NCI-H1694 (cell line): ENCODE data around the gene LIF.
"Not testable (repeated sequence)": the region's sequence is repeated elsewhere in the genome, so short reads cannot be mapped to it uniquely, and the experiment has no call there.

Source experiments
- DNase-seq: peaks from one replicate; lab custom pipeline; 2025; lab: John Stamatoyannopoulos, UW

LIF gene

DNA sequence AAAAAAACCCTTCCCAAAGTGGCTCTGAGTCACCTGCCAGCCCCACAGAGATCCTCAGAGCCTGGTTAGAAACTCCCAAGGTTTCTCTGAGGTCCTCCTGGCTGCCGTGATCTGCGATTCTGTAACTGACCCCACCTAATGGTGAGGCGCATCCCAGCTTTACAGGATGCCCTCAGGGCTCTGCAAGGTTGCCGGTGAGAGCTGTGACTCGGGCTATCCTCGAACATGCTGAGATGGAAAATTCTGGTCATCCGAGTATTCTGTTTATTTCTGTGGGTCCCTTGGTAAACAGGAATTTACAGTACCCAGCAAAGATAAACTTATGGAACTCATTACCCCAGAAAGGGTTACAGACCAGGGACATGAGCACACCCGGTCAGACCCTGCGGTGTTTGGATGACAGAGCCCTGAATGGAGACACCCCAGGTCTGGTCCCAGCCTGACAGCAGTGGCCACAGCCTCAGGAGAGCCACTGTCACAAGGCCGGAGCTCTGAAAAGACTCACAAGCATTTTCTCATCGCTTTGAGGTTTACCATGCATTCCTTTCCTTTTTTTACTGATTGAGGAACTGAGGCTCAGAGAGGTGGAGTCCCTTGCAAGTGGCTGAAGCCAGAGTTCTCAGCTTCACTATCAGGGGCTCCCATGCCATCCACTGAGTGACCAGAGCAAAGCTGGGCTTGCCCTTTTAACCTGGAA lies 22.2 kb downstream of the LIF start:
- DNase-seq = no peak

DNA sequence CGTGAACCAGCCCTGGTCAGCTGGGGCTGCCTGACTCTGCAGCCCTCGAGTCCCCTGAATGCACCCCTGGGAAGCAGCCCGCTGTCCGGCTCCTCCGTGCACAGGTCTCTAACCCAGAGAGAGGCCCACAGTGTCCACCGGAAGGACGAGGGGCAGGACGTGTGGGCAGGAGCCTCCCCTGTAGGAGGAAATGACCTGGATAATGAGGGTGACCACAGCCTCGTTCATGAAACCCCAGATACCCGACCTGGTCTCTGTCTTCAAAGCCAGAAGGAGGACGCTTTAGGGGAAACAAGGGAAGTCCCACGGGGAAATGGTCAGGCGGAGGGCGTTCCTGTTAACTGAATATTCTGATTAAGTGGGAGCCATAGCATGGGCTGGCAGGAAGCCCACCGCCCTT lies 23.3 kb downstream of the LIF start:
- no peak for DNase-seq

DNA sequence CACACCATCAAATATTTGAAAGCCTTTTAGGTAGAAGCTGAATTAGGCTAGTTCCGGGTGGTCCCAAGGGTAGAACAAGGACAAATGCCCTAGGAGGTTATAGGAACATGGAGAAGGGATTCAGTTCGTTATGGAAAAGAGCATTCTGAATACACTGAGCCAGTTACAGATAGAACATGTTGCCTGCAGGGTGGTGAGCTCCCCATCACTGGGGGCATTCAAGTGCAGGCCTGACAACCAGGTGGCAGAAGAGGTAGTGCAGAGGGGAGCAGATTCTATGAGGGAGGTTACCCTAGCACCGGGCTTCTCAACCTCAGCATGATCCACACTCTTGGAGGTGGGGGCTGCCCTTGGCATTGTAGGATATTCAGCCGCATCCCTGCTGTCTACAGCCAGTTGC lies 24.2 kb downstream of the LIF start:
- no peak for DNase-seq

DNA sequence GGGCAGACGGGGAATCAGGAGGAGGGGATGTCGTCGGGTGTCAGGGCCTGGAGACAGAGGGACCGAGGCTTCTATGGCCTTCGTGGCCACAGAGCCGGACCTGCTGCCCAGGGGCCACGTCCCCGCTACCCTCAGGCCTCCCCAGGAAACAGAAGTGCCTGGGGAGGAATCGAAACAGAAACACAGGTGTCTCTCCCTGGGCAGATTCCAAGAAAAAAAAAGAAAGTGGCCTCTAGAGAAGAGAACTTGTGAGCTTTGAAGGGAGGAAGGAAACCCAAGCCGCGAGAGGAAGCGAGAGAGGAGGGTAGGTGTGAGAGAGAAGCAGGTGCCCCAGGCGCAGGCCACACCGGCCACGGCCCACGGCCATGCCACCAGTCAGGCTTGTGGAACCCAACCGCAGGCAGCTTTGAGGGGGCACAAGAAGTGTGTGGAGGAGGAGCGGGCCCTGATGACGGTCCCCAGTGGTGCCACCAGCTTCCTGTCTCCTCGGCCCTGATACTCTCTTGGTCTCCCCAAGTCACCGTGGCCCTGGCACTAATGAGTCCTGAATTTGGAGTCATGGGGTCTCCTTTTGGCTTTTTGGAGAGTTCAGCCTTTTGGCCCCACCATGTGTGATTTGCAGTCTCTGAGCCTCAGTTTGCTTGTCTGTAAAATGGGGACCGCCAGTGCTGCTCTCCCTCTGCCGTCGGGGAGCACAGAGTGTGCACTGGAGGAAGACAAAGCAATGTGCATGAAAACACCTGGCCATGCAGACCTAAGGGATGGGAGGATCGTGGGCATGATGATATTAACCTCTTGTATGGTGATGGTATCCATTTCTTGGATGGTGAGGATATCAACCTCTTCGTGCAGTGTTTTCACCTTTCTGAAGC lies 25.2 kb downstream of the LIF start:
- DNase-seq = no peak

DNA sequence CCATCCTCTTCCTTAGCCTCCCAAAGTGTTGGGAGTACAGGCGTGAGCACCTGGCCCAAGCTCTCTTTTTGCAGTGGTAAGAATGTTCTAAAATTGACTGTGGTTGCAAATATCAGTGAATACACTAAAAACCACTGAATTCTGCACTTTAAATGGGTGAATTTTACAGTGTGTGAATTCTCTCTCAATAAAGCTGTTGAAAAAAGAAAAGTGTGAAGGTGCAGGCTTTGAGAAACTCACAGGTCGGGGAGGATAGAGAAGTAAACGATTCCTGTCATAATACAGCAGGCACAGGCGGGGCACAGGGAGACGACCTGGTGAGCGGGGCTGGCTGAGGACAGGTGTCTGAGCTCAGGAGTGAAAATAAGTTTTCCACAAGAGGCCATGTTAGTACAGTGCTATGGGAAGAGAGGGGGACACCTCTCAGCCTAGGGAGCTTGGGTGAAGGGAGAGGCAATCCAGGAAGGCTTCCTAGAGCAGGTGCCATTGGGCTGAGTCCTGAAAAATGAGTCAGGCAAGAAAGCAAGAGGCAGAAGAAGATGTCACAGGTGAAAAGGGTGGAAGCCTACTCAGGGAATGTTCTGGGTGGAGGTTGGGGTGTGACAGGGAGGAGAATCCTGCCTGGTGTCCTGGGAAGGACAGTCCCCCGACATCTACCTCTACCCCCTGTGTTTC lies 26.1 kb downstream of the LIF start:
- no peak for DNase-seq

DNA sequence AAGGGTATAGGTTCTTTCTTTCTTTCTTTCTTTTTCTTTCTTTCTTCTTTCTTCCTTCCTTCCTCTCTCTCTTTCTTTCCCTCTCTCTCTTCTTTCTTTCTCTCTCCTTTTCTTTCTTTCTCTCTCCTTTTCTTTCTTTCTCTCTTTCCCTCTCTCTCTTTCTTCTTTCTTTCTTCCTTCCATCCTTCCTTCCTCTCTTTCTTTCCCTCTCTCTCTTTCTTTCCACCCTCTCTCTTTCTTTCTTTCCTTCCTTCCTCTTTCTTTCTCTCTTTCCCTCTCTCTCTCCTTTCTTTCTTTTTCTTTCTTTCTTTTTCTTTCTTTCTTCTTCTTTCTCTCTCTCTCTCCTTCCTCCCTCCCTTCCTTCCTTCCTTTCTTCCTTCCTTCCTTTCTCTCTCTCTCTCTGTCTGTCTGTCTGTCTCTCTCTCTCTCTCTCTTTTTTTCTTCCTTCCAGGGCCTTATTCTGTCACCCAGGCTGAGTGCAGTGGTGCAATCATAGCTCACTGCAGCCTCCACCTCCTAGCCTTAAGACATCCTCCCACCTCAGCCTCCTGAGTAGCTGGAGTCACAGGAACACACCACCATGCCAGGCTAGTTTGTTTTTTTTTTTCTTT lies 26.8 kb downstream of the LIF start:
- no peak for DNase-seq

DNA sequence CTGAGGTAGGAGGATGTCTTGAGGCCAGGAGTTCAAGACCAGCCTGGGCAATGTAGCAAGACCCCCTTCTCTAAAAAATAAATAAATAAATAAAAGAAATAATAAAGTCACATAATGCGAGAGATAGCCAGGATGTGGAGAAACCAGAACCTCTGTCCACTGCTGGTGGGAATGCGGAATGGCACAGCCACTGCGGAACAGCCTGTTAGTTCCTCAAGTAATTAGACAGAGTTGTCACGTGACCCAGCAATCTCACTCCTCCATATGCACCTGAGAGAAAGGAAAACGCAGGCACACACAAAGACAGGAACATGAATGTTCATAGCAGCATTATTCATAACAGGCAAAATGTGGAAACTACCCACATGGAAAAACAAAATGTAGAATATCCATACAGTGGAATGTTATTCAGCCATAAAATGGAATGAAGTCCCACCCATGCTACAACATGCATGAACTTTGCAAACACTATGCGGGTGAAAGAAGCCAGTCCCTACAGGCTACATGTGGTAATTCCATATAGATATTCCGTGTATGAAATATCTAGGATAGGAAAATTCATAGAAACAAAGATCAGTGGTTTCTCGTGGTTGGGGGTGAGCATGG lies 27.4 kb downstream of the LIF start:
- DNase-seq = no peak

DNA sequence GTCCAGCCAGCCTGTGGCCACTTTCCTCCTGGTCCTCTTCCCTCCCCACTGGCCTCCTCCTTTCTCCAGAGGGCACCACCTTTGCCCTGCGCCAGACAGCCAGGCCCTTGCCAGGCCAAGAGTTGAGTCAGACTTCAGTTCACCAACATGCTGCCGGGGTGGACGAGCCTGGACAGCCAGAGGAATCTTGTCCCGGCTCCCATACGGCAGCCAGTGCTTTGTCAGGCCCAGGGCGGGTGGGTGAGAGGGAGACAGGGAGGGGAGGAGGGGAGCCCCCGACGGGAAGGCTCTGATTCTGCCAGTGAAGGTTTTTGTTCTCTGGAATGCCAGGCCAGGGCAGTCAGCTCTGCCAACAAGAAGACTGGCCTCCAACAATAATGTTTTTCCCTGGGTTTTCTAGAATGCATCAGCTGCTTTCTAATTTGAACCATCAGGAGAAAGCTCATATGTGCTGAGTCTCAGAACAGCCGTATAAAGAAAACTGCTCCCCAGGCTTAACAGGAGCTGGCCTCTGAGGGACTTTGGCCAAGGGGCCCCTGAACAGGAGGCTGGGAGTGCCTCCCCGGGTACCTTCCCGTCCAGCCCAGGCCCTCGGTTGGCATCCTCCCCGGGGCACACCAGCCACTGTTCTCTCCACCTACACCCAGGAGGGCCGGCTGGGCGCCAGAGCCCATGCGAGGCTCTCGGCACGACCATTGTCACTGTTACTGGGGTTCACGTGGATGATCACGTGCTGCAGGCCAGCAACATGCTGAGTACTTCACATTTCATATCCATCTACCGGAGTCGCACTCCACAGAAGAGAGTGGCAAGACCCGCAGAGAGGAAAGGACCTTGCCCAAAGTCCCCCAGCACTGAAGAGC lies 28.6 kb downstream of the LIF start:
- DNase-seq = no peak

DNA sequence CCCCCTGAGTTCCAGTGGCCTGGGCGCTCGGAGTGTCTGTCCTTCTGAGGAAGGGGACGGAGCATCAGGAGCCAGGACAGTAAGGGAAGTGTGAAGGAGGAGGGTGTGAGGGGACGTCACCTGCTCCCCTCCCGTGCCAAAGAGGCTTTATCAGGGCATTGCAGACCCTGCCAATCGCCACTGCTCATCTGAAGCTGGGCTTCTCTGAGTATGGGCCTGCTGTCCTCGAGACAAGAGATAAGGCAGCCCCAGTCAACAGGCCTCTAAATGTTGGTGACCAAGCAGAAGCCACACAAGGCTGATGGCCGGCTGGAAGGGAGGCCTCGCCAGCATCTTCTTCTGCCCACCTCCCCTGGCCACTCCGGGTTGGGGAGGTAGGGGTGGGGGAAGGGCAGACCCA lies 29.8 kb downstream of the LIF start:
- DNase-seq = no peak

DNA sequence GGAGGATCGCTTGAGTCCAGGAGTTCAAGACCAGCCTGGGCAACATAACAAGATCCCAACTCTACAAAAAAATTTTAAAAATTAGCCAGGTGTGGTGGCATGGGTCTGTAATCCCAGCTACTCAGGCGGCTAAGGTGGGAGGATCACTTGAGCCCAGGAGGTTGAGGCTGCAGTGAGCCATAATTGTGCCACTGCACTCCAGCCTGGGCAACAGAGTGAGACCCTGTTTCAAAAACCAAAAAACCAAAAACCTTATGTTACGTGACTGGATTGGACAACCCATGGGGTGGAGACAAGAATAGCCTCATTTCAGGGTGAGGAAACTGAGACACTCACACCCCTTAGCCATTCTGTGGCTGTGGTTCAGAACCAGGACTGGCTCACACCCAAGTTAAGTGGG lies 30.3 kb downstream of the LIF start:
- not testable (repeated sequence) for DNase-seq

DNA sequence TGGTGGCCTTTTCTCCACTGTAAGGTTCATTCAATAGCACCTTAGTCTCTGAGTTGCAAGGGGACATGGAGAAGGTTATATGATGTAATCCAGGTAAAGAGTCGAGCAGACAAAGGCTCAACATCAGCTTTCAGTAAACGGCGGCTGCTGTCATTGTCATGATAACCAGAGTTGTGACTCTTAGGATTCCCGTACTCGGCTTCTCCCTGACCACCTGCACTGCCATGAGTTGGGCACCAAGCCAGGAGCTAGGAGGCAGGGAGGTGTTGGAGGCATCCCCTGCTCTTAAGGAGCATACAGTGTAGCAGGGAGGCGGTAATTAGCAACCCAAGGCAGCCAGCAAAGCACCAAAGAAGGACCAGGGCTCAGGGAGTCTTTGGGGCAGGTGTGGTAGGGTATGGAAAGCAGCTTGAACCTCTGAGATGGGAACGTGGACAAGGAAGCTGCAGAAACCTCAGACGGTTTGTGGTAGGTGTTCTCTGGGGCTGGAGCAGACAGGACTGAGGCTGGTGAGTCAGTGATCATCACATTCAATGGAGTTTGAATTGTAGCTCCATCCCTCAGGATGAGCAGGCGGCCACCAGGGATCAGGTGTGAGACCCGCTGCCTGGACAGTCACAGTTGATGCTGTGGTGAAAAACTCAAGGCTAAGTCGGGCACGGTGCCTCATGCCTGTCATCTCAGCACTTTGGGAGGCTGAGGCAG lies 31.7 kb downstream of the LIF start:
- no peak for DNase-seq

DNA sequence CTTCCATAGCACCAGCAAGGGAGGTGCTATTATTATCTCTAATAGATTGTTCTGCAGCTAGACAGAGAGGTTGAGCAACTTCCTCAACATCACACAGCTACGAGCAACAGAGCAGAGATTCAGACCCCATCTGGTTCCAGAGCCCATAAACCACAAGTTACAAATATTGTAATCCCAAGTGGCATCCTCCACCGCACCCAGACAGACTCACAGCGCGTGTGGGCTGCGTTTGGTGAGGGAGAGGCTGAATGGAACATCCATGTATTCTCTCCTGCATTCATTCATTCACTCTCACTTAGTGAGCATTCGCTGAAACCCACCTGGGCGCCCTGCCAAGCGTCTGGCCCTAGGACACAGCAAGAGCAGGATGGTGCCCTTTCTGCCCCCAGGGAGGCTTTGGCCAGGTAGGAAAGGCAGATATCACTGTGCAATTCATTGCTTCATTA lies 33.5 kb downstream of the LIF start:
- DNase-seq = no peak

DNA sequence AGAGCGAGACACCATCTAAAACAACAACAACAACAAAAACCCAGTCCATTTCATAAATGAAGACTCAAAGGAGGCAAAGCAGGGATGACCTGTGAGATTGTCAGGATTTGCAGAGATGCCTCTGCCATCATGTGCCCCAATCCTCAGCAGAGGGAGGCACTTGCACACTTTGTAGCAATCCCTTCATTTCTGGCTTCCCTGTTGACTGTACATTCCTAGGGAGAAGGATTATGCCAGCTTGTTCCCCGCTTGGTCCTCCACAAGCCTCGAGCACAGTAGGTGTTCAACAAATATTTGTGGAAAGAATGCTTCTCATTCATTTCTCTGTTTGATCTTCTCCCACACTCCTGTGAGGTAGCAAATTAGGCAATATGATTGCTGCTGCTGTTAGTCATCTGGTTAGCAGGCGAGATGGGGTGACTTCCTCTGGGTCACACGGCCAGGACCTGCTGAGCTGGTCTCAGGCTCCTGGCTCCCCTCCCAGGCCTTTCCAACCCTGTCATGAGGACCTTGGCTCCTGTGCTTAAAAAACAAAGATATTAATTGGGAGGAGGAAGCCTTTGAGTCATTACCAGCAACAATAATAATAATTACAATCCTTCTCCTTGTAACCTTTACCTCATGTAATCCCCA lies 34.1 kb downstream of the LIF start:
- DNase-seq = no peak

DNA sequence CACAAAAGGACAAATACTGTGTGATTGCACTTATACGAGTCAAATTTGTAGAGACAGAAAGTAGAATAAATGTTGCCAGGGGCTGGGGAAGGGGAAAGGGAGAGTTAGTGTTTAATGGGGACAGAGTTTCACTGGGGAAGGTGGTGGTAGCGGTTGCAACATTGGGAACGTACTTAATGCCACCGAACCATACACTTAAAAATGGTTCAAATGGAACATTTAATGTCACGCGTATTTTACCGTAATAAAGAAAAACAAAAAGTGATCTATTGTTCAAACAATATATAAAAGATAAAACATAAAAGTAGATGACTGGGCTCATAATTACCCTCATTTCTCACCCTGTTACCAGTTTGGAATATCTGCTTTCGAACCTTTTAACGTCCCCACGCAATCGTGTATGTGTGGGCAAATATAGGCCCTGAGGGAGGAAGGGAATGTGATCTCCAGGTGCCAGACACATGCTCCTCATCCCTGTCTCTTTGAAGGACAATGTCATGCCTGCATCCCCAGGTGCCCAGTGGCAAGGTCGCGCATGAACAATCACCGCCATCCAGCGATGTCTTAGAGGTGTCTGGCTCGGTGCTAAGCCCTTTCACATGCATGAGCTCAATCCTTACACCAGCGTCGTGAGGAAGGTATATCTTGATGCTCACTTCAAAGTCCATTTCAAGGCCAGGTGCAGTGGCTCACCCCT lies 35.3 kb downstream of the LIF start:
- no peak for DNase-seq

DNA sequence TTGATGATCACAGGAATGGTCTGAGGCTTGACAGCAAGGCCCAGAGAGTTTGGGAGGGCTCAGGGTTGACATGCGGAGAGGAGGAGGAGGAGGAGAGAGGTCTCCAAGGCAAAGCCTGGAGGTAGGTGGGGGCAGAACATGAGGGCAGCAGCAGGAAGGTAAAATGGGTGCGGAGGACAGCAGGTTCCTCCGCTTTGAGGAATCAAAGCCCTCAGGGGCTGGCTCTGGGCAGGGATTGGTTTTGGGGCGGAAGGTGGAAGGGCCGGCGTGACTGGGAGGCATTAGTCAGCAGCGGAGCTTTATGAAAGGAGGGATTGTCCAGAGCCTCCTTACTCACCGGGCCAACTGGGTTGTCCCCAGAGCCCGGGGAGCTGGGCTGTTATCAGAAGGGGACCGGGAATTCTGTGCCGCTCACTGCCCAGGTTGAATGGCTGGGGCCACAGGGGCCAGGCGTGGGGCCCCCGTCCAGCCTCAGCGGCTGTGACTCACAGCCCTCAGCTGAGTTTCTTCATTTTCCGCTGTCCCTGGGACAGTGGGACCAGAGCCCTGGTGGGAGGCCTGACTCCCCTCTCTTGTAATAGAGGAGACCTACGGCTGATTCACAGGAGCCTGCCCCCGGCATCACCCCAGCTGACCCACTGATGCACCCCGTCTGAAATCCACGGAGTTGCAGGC lies 36.2 kb downstream of the LIF start:
- DNase-seq = no peak

DNA sequence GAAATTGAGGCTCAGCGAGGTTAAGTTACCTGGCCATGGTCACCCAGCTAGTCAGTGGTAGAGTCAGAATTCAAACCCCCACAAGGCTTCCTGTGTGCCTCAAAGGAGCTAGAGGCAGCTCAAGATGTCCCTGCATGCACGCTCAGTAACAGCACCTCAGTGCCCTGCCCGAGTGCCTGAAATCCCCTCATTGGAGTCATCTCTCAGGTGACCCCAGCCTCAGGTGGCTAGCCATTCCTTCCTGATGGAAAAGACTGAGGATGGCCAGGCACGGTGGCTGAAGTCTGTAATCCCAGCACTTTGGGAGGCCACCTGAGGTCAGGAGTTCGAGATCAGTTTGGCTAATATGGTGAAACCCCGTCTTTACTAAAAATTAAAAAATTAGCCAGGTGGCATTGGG lies 36.9 kb downstream of the LIF start:
- DNase-seq = no peak

DNA sequence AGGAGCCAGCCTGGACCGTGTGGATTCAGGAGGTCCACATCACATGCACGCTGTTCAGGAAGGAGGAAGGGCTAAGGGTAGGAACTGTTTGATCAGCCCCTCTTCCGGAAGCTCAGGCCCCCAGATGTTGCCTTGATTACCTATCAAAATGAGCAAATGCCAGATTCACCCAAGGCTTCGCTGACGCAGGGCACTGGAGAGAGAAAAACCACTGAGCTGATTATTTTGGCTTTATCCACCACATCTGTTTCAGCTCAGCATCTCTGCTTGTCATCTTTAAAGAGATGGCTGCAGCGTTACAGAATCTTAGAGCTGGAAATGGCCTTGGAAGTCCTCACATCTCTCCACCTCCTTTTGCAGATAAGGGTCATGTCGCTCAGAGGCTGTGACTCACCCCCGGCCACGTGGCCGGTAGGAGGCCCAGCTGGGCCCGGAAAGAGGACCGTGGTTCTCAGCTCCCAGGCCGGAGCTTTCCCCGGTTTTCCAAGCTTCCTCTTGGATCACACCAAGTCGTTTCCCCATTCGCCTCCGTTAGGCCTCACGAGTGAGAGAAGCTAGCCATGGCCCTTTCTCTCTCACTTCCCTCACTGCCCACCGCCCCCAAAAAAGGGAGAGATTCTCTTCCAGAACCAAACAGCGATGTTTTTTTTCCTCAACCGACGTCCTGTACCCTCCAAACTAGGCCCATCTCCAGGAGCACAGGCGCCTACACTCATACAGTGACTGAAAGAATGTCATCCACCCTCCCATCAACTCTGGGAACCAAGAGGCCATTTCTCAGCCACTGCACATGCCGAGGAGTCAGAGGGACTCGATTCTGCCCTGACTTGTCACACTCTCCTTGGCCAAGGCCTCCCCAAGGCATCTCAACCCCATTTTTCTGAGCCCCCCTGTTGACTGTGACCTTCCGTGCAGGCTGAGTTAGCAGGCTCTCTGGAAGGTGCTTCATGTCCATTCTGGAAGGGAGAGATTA lies 37.6 kb downstream of the LIF start:
- DNase-seq = no peak

DNA sequence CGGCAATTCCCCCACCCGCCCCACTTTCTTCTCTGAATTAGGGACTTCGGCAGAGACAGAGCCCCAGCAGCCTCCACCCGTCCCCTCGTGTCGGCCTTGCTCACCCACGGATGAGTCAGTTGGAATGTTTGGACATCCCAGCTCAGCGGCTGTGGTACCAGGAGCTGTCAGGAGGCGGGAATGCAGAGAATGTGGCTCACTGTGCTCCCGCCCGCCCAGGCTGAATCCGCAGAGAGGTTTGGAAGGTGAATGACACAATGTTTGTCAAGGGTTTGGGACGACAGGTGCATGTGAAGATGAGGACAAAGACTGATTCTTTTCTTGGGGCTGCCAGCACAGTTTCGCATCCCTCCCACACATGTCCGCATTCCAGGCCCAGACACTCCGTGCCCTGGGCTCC lies 39.6 kb downstream of the LIF start:
- no peak for DNase-seq
